ENCODE data around the gene PRAF2. TPM values are rescaled to one million over a fixed set of nuclear protein-coding genes. Genes with fewer than 3 reads are reported as not detected.

Gene PRAF2
- total and polyA plus RNA-seq, 2 of the 13 experiments (the other 11 are each of a cell fraction or from before 2014, with no cell fraction given) = 0.33 to 2.6 TPM

- TF ChIP-seq, protein P1, sequence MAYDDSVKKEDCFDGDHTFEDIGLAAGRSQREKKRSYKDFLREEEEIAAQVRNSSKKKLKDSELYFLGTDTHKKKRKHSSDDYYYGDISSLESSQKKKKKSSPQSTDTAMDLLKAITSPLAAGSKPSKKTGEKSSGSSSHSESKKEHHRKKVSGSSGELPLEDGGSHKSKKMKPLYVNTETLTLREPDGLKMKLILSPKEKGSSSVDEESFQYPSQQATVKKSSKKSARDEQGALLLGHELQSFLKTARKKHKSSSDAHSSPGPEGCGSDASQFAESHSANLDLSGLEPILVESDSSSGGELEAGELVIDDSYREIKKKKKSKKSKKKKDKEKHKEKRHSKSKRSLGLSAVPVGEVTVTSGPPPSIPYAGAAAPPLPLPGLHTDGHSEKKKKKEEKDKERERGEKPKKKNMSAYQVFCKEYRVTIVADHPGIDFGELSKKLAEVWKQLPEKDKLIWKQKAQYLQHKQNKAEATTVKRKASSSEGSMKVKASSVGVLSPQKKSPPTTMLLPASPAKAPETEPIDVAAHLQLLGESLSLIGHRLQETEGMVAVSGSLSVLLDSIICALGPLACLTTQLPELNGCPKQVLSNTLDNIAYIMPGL (CRISPR knock-in tag; IDR thresholded peaks at IDR 0.05; ENCODE audit: borderline replicate concordance in 1 of 2, low read depth in 1 of 2) = peak; percentile 39 to 48; a peak in 1 of 4 replicates
- TF ChIP-seq ZFP36 (IDR thresholded peaks at IDR 0.05; ENCODE audit: borderline replicate concordance, low read depth, low read length, partially characterized antibody) (no peak), YEATS4 (CRISPR knock-in tag; IDR thresholded peaks at IDR 0.05; ENCODE audit: borderline replicate concordance) (no peak), GATA4 (IDR thresholded peaks at IDR 0.05; ENCODE audit: borderline replicate concordance, low read depth) (0 out of 2 replicates have a peak, but pooled peaks have one; percentile 25), FOXA3 (CRISPR knock-in tag; IDR thresholded peaks at IDR 0.05) (0 out of 2 replicates have a peak, but pooled peaks have one; percentile 15), MXD1 (CRISPR knock-in tag; IDR thresholded peaks at IDR 0.05) (no peak), ZMYM4 (CRISPR knock-in tag; IDR thresholded peaks at IDR 0.05) (no peak; the same call in none of the 2 replicates), GLI4 (CRISPR knock-in tag; IDR thresholded peaks at IDR 0.05; ENCODE audit: borderline replicate concordance) (no peak), ARNT (IDR thresholded peaks at IDR 0.05) (no peak), ETV5 (CRISPR knock-in tag; IDR thresholded peaks at IDR 0.05; ENCODE audit: borderline replicate concordance) (0 out of 2 replicates have a peak, but pooled peaks have one; percentile 28), SSRP1 (CRISPR knock-in tag; IDR thresholded peaks at IDR 0.05) (no peak), ZNF839 (CRISPR knock-in tag; IDR thresholded peaks at IDR 0.05; ENCODE audit: borderline replicate concordance) (no peak), FOSL2 (CRISPR knock-in tag; IDR thresholded peaks at IDR 0.05) (peak; percentile 92), ZNF777 (CRISPR knock-in tag; IDR thresholded peaks at IDR 0.05) (0 out of 2 replicates have a peak, but pooled peaks have one; percentile 31), POGZ (CRISPR knock-in tag; IDR thresholded peaks at IDR 0.05) (peak; percentile 58), GABPB1 (CRISPR knock-in tag; IDR thresholded peaks at IDR 0.05) (peak; percentile 84), RAD21 (CRISPR knock-in tag; IDR thresholded peaks at IDR 0.05) (peak; percentile 73; the same call in 1 of the 2 replicates), ATF3 (CRISPR knock-in tag; IDR thresholded peaks at IDR 0.05) (peak; percentile 66; the same call in 1 of the 2 replicates), ATM (IDR thresholded peaks at IDR 0.05; ENCODE audit: borderline replicate concordance) (no peak)
- TF ChIP-seq, protein P2, sequence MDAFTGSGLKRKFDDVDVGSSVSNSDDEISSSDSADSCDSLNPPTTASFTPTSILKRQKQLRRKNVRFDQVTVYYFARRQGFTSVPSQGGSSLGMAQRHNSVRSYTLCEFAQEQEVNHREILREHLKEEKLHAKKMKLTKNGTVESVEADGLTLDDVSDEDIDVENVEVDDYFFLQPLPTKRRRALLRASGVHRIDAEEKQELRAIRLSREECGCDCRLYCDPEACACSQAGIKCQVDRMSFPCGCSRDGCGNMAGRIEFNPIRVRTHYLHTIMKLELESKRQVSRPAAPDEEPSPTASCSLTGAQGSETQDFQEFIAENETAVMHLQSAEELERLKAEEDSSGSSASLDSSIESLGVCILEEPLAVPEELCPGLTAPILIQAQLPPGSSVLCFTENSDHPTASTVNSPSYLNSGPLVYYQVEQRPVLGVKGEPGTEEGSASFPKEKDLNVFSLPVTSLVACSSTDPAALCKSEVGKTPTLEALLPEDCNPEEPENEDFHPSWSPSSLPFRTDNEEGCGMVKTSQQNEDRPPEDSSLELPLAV (CRISPR knock-in tag; conservative IDR thresholded peaks at IDR 0.05; ENCODE audit: low read depth) = no peak
- TF ChIP-seq, protein P3, sequence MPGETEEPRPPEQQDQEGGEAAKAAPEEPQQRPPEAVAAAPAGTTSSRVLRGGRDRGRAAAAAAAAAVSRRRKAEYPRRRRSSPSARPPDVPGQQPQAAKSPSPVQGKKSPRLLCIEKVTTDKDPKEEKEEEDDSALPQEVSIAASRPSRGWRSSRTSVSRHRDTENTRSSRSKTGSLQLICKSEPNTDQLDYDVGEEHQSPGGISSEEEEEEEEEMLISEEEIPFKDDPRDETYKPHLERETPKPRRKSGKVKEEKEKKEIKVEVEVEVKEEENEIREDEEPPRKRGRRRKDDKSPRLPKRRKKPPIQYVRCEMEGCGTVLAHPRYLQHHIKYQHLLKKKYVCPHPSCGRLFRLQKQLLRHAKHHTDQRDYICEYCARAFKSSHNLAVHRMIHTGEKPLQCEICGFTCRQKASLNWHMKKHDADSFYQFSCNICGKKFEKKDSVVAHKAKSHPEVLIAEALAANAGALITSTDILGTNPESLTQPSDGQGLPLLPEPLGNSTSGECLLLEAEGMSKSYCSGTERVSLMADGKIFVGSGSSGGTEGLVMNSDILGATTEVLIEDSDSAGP (CRISPR knock-in tag; IDR thresholded peaks at IDR 0.05; ENCODE audit: borderline replicate concordance) = 0 out of 2 replicates have a peak, but pooled peaks have one; percentile 19
- TF ChIP-seq, protein P4, sequence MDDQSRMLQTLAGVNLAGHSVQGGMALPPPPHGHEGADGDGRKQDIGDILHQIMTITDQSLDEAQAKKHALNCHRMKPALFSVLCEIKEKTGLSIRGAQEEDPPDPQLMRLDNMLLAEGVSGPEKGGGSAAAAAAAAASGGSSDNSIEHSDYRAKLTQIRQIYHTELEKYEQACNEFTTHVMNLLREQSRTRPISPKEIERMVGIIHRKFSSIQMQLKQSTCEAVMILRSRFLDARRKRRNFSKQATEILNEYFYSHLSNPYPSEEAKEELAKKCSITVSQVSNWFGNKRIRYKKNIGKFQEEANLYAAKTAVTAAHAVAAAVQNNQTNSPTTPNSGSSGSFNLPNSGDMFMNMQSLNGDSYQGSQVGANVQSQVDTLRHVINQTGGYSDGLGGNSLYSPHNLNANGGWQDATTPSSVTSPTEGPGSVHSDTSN (CRISPR knock-in tag; IDR thresholded peaks at IDR 0.05; ENCODE audit: borderline replicate concordance) = no peak
Observed at GRCh38 chrX:49043220-49043986, 30.4 kb downstream of the PRAF2 start, which contains the start of gene TFE3 (continued).
